Keratinocyte (primary cell): ENCODE measurements around the gene KCNG2.

Experiments
- EZH2 ChIP-seq: IDR thresholded peaks from one replicate; pipeline ENCODE4 v1.6.1; 2012; ENCODE audit warnings: inconsistent platforms, mild to moderate bottlenecking, low read length, moderate library complexity
- TF ChIP-seq, protein P1 (sequence below), 3 experiments: IDR thresholded peaks in 1 of 3; conservative IDR thresholded peaks in 1 of 3; optimal IDR thresholded peaks in 1 of 3; 2 replicates in 2 of 3; 3 replicates in 1 of 3; pipeline versions ENCODE3 to v1.5.1; 2011; ENCODE audit warnings: low read length in 3 of 3, mild to moderate bottlenecking in 3 of 3, moderate library complexity in 2 of 3, control low read depth in 1 of 3, inconsistent platforms in 1 of 3; ENCODE audit not compliant: insufficient read depth in 2 of 3; ENCODE audit errors: extremely low read depth in 1 of 3

- TF ChIP-seq, protein P1, sequence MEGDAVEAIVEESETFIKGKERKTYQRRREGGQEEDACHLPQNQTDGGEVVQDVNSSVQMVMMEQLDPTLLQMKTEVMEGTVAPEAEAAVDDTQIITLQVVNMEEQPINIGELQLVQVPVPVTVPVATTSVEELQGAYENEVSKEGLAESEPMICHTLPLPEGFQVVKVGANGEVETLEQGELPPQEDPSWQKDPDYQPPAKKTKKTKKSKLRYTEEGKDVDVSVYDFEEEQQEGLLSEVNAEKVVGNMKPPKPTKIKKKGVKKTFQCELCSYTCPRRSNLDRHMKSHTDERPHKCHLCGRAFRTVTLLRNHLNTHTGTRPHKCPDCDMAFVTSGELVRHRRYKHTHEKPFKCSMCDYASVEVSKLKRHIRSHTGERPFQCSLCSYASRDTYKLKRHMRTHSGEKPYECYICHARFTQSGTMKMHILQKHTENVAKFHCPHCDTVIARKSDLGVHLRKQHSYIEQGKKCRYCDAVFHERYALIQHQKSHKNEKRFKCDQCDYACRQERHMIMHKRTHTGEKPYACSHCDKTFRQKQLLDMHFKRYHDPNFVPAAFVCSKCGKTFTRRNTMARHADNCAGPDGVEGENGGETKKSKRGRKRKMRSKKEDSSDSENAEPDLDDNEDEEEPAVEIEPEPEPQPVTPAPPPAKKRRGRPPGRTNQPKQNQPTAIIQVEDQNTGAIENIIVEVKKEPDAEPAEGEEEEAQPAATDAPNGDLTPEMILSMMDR (optimal IDR thresholded peaks at IDR 0.05 in 1 of 3, IDR thresholded peaks at IDR 0.05 in 1 of 3, conservative IDR thresholded peaks at IDR 0.05 in 1 of 3; ENCODE audit: extremely low read depth in 1 of 3, insufficient read depth in 2 of 3, low read length in 3 of 3) = no peak
- no peak for TF ChIP-seq EZH2
These were observed 116.9 kb downstream of the KCNG2 start for GRCh38 chr18:79914614-79915160.
